ENCODE measurements around the gene BRCC3. TPM values are rescaled to one million over a fixed set of nuclear protein-coding genes. Genes with fewer than 3 reads are reported as not detected.
"Not testable (repeated sequence)": the region's sequence is repeated elsewhere in the genome, so short reads cannot be mapped to it uniquely, and the experiment has no call there.

BRCC3 gene
- total RNA-seq, 1 donor from 2014 or later = 17.0 TPM

DNA sequence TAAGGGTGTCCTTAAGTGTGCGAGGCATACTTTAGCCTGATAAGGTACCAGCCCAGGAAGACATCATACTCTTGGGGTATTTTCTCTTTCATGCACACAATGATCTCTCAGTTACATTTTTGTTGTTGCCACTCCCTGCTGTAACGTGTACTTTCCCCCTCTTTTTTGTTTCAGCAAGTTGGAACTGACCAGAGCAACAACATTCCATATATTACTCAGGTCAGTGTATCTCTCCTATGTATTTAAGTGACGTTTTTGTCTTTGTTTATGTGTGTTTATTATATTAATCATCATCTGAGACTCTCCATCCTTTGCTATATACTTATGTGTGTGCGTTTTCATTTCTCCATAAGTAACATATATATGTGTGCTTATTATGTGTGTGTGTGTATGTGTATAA is 73.6 kb downstream of the BRCC3 start:
- Histone ChIP-seq H3K4me1 (no peaks in the 10 kb centered on the region), H3K36me3 (no peaks in the 10 kb centered on the region), H3K4me3 (no peak overlapping the region), H3K27ac (replicated peaks) (no peak overlapping the region), H3K9me3 (replicated peaks) (no peaks in the 10 kb centered on the region), H3K27me3 (ENCODE audit: low read depth) (no peaks in the 10 kb centered on the region)
- intact Hi-C loops (cut with micrococcal nuclease) = no loop called here
- no peak for DNase-seq
- TF ChIP-seq, protein P1, sequence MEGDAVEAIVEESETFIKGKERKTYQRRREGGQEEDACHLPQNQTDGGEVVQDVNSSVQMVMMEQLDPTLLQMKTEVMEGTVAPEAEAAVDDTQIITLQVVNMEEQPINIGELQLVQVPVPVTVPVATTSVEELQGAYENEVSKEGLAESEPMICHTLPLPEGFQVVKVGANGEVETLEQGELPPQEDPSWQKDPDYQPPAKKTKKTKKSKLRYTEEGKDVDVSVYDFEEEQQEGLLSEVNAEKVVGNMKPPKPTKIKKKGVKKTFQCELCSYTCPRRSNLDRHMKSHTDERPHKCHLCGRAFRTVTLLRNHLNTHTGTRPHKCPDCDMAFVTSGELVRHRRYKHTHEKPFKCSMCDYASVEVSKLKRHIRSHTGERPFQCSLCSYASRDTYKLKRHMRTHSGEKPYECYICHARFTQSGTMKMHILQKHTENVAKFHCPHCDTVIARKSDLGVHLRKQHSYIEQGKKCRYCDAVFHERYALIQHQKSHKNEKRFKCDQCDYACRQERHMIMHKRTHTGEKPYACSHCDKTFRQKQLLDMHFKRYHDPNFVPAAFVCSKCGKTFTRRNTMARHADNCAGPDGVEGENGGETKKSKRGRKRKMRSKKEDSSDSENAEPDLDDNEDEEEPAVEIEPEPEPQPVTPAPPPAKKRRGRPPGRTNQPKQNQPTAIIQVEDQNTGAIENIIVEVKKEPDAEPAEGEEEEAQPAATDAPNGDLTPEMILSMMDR (IDR thresholded peaks at IDR 0.05; ENCODE audit: borderline replicate concordance) = no peak

DNA sequence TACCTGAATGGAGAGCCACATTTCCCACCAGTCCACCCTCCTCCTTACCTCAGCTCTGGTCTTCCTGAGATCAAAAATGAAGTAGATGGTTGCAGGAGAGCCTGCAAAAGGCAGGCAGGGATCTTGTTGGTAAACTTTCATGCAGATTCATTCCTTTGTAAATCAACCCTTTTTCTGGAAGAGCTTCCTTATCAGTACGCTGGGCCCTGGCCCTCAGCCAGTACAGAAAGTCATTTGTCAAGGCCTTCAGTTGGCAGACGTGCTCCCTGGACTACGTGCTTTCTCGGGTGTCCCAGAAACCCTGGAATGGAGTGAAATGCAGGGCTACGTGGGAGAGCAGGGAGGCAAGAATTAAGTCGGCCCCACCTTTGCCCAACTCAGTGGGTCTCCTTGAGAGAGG is 76.3 kb downstream of the BRCC3 start:
- H3K9me3 ChIP-seq (replicated peaks); intact Hi-C loops (cut with micrococcal nuclease); H3K27me3 ChIP-seq (ENCODE audit: low read depth); H3K36me3 ChIP-seq; H3K27ac ChIP-seq (replicated peaks); H3K4me3 ChIP-seq; DNase-seq; H3K4me1 ChIP-seq: not testable (repeated sequence)

GRCh38 chrX:155148166-155148565 is 76.9 kb downstream of the BRCC3 start:
- H3K36me3 ChIP-seq; DNase-seq; H3K9me3 ChIP-seq (replicated peaks); H3K4me1 ChIP-seq; H3K27ac ChIP-seq (replicated peaks); intact Hi-C loops (cut with micrococcal nuclease); H3K4me3 ChIP-seq; H3K27me3 ChIP-seq (ENCODE audit: low read depth): not testable (repeated sequence)

GRCh38 chrX:155148724-155149537 is 77.6 kb downstream of the BRCC3 start:
- H3K4me1 ChIP-seq = no peaks in the 10 kb centered on the region
- intact Hi-C loops (cut with micrococcal nuclease) = no loop called here
- no peak overlapping the region for H3K27ac ChIP-seq (replicated peaks)
- DNase-seq = no peak
- no peaks in the 10 kb centered on the region for H3K27me3 ChIP-seq (ENCODE audit: low read depth)
- TF ChIP-seq, protein P1 (IDR thresholded peaks at IDR 0.05; ENCODE audit: borderline replicate concordance) = peak; percentile 58
- no peak overlapping the region for H3K4me3 ChIP-seq
- no peaks in the 10 kb centered on the region for H3K36me3 ChIP-seq
- peaks cover 3% of the 10 kb centered on the region for H3K9me3 ChIP-seq (replicated peaks)

GRCh38 chrX:155169881-155170280 is 98.6 kb downstream of the BRCC3 start:
- Histone ChIP-seq H3K36me3 (no peaks in the 10 kb centered on the region), H3K27ac (replicated peaks) (no peak overlapping the region), H3K4me1 (no peaks in the 10 kb centered on the region), H3K9me3 (replicated peaks) (no peaks in the 10 kb centered on the region), H3K27me3 (ENCODE audit: low read depth) (no peaks in the 10 kb centered on the region), H3K4me3 (no peak overlapping the region)
- DNase-seq = no peak
- intact Hi-C loops (cut with micrococcal nuclease) = no loop called here
- TF ChIP-seq, protein P1 (IDR thresholded peaks at IDR 0.05; ENCODE audit: borderline replicate concordance) = no peak

Other genes starting within 250 kb of the BRCC3 start
- not detected for gene SMIM9, start 236.8 kb upstream of the BRCC3 start, total RNA-seq
- gene F8A1, start 185.2 kb upstream of the BRCC3 start, total RNA-seq = 30.3 TPM
- gene F8, start 48.8 kb upstream of the BRCC3 start, total RNA-seq = 49.7 TPM
- 364 TPM for gene FUNDC2, start 44.7 kb upstream of the BRCC3 start, total RNA-seq
- gene CMC4, start 372 bp upstream of the BRCC3 start, total RNA-seq = 28.1 TPM
- gene MTCP1, start 372 bp upstream of the BRCC3 start, total RNA-seq = 56.9 TPM
- gene VBP1, start 145.0 kb downstream of the BRCC3 start, total RNA-seq = 63.9 TPM
- gene RAB39B, start 193.0 kb downstream of the BRCC3 start, total RNA-seq = 0.11 TPM

All from left ventricle myocardium inferior (tissue), 1 donor.